ENCODE results near the gene EXOG.

EXOG gene

GRCh38 chr3:38528457-38528856 lies 32.3 kb downstream of the EXOG start:
- TF ChIP-seq TAF1 (IDR thresholded peaks at IDR 0.05; ENCODE audit: borderline replicate concordance, insufficient read depth, low read length) (no peak), REST (IDR thresholded peaks at IDR 0.05; ENCODE audit: insufficient read depth in 1 of 2, low read depth in 2 of 2, low read length in 2 of 2) (no peak), FOXP2 (optimal IDR thresholded peaks at IDR 0.05; ENCODE audit: borderline replicate concordance, extremely low read depth, extremely low read length, insufficient read depth) (no peak), SIN3A (IDR thresholded peaks at IDR 0.05; ENCODE audit: borderline replicate concordance, insufficient read depth, low read length) (no peak), POLR2AphosphoS5 (IDR thresholded peaks at IDR 0.05; ENCODE audit: low read depth, low read length) (no peak)

GRCh38 chr3:38532529-38532928 lies 36.4 kb downstream of the EXOG start:
- TF ChIP-seq SIN3A (IDR thresholded peaks at IDR 0.05; ENCODE audit: borderline replicate concordance, insufficient read depth, low read length) (no peak), POLR2AphosphoS5 (IDR thresholded peaks at IDR 0.05; ENCODE audit: low read depth, low read length) (no peak), TAF1 (IDR thresholded peaks at IDR 0.05; ENCODE audit: borderline replicate concordance, insufficient read depth, low read length) (no peak), FOXP2 (optimal IDR thresholded peaks at IDR 0.05; ENCODE audit: borderline replicate concordance, extremely low read depth, extremely low read length, insufficient read depth) (no peak), REST (IDR thresholded peaks at IDR 0.05; ENCODE audit: insufficient read depth in 1 of 2, low read depth in 2 of 2, low read length in 2 of 2) (no peak)

GRCh38 chr3:38533285-38533976 lies 37.3 kb downstream of the EXOG start:
- no peak for TF ChIP-seq FOXP2 (optimal IDR thresholded peaks at IDR 0.05; ENCODE audit: borderline replicate concordance, extremely low read depth, extremely low read length, insufficient read depth)
- TF ChIP-seq SIN3A (IDR thresholded peaks at IDR 0.05; ENCODE audit: borderline replicate concordance, insufficient read depth, low read length): no peak
- no peak for TF ChIP-seq POLR2AphosphoS5 (IDR thresholded peaks at IDR 0.05; ENCODE audit: low read depth, low read length)
- TF ChIP-seq REST (IDR thresholded peaks at IDR 0.05; ENCODE audit: insufficient read depth in 1 of 2, low read depth in 2 of 2, low read length in 2 of 2): no peak
- TF ChIP-seq TAF1 (IDR thresholded peaks at IDR 0.05; ENCODE audit: borderline replicate concordance, insufficient read depth, low read length): no peak

GRCh38 chr3:38534180-38534579 lies 38.0 kb downstream of the EXOG start:
- TF ChIP-seq SIN3A (IDR thresholded peaks at IDR 0.05; ENCODE audit: borderline replicate concordance, insufficient read depth, low read length): no peak
- no peak for TF ChIP-seq TAF1 (IDR thresholded peaks at IDR 0.05; ENCODE audit: borderline replicate concordance, insufficient read depth, low read length)
- TF ChIP-seq REST (IDR thresholded peaks at IDR 0.05; ENCODE audit: insufficient read depth in 1 of 2, low read depth in 2 of 2, low read length in 2 of 2): no peak
- TF ChIP-seq POLR2AphosphoS5 (IDR thresholded peaks at IDR 0.05; ENCODE audit: low read depth, low read length): no peak
- TF ChIP-seq FOXP2 (optimal IDR thresholded peaks at IDR 0.05; ENCODE audit: borderline replicate concordance, extremely low read depth, extremely low read length, insufficient read depth): no peak

All from PFSK-1 (cell line).